GM21576 (cell line): ENCODE measurements around the gene HPSE2.
"Not testable (repeated sequence)": the region's sequence is repeated elsewhere in the genome, so short reads cannot be mapped to it uniquely, and the experiment has no call there.

Source experiments
- ATAC-seq: cut with Tn5 transposase; IDR thresholded peaks from one replicate; pipeline ENCODE4 v1.9.1; 2021; ENCODE audit warnings: mild to moderate bottlenecking, moderate library complexity; ENCODE audit not compliant: unreplicated experiment

HPSE2 gene

DNA sequence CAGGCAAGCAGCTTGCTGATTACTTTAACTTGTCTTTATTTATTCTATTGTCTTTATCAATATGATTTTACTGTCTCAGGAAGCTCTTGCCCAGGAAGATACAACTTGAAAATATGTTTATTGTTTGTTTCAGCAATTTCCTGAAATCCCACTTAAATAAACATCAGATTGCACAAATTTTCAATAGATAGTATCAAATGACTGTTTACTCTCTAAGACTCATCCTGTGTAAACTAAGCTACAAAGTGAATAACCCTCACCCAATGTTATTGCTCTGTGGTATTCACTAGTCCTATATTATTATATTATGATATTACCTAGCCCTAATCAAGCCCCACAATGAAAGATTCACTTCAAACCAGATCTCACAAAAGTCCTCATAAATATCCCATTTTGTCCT is 658.5 kb downstream of the HPSE2 start:
- no peak for ATAC-seq

DNA sequence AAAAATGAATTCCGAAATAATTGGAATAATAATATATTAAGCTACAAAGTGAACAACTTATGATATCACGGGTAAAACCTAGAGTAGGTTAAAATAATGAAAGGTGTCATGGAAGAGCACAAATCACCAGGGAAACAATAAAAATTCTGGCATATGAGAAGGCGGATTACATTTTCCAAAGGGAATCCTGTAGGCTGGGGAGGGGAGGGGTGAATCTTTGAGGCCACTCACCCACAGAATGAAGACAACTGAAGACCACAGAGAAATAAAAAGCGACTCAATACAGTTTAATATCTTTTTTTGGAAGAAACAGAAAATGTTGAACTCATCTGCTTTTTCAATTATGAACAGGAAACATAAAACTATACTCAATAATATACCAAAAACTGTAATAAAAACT is 659.6 kb downstream of the HPSE2 start:
- no peak for ATAC-seq

DNA sequence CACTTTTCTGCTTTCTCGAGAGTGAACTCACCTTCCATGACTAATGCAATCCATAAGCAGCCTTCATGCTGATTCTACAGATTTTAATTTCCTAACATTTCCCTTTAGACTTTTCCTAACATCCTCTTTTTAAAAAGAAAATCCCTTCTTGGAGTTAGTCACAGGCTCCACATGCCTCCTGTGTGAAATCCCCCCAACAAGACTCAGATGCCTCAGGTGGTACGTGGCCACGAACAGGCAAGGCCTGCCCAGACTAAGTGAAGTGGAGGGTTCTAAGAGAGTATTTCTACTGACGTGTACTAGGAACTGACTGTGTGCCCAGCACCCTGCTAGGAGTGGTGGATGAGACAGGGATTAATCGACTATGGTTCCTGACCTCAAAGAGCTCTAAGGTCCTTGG is 663.1 kb downstream of the HPSE2 start:
- ATAC-seq, result no peak

DNA sequence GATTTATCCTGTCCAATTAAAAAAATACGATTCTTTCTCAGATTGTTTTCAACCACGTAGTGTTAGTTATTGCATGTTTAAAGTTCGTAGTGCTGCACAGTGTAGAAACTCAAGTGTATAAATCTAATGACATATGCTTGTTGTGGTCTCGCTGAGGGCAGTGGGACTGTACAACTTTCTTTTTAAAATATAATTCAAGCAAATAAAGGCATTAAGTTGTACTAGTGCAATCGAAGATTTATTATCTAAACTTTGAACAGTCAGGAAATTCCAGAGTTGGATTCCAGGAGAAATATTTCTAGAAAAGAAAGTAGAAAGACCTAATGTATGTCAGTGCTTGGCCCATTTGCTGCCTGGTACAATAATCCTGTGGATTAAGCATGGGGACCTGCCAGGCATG is 664.8 kb downstream of the HPSE2 start:
- ATAC-seq, result no peak

DNA sequence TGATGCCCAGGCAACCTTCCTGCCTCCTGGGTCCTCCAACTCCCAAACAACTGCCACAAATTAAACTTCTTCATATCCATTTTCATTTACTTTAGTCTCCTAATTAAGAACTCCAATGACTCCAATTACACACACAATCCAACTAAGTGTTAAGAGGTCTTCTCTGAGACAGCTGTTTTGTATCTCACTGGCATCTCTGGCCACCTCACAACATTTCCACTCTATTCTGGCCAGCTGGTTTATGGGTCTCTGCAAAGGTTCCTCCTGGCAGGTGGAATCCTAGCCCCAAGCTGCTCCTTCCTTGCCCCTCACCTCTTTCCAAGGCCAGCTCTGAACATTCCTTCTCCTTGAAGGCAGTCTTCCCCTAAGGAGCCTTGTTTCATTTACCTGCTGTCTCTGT is 665.8 kb downstream of the HPSE2 start:
- ATAC-seq, result no peak

DNA sequence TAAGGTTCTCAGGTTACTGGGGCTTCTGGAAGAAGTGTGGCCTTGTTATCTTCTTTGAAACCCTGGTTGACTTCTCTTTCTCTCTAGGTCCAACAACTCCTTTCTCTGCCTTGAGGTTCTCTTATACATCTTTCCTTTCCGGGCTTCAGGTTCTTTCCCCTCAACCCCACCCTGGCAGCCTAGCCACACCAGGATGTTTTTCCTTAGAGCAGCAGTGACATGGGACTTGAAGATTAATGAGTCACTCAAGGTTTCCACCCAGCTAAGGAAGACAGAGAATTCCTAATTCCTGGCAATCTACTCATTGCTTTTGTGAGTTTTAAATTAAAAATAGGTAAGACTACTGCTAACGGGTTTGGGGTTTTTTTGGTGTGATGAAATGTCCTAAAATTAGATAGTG is 667.1 kb downstream of the HPSE2 start:
- no peak for ATAC-seq

DNA sequence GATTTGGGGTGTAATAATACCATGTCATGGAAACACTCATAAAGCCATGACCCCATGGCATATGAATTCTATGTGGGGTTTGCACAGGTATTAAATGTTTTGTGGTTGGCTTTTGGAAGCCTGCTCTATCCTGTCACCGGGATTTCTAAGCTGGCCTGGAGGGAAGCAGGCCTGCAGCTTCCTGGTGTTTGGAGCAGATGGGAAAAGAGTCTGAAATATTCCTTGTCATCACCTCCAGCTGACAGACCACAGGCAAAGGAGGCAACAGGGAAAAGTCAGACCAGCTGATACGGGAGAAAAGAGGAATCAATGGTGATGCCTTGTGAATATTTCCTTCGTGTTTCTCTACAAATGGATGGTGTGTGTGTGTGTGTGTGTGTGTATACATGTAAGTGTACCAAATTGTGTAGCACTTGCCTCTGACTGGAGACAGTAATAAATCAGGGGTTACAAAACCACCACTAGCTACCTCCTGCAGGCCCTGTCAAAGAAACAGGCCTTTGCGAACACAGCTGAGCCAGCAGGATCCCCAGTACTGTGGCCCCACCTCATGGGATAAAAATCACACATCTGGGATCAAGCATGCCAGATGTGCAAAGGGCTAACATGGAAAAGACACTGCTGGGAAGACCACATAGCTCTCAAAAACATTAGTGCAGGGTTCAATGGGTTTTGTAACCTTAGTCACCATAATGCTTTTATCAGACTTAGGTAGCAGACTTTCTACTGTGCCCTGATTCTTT is 668.1 kb downstream of the HPSE2 start:
- no peak for ATAC-seq

DNA sequence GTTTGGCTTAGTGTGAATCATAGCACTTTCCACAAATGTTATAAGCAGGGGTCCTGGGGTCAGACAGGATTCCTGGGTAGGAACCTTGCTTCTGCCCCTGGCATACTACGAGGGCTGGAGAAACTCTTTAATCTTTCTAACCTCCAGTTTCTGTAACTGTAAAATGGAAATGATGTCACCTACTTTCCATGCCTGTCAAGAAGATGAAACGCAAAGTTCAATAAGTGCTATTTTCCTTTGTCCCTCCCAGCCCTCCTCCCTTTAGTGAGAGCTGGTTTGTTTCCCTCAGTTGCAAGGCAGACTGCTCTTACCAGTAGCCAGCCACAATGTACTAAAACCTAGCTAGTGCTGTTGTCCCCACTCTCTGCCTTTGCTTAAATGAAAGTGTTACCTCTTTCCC is 671.8 kb downstream of the HPSE2 start:
- no peak for ATAC-seq

DNA sequence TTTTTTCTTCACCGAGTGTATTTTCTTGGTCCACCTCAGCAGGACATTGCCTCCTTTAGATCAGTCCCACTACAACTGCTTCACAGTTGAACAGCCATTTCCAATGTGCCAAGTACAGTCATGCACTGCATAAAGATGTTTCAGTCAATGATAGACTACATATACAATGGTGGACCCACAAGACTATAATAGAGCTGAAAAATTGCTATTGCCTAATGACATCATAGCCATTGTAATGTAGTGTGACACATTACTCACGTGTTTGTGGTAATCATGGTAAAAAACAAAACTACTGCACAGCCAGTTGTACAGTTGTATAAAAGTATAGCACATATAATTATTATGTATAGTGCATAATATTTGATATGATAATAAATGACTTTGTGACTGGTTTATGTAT is 675.1 kb downstream of the HPSE2 start:
- ATAC-seq, result no peak

DNA sequence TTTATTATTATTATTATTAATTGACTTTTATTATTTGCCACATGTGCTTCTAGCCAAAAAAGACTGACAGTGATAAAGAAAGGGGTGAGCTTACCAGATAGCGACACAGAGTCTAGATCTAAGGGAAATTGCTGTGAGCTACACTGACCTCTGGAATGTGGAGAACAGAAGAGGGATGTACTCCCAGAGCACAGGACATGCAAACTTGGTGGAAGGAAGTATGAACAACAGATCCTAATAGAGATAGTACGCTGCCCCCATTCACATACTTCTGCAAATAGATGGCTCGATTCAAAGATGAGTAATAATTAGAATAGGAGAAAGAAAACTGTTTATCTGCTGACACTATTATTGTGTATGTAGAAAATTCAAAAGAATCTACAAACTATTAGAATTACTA is 679.6 kb downstream of the HPSE2 start:
- ATAC-seq, result no peak

DNA sequence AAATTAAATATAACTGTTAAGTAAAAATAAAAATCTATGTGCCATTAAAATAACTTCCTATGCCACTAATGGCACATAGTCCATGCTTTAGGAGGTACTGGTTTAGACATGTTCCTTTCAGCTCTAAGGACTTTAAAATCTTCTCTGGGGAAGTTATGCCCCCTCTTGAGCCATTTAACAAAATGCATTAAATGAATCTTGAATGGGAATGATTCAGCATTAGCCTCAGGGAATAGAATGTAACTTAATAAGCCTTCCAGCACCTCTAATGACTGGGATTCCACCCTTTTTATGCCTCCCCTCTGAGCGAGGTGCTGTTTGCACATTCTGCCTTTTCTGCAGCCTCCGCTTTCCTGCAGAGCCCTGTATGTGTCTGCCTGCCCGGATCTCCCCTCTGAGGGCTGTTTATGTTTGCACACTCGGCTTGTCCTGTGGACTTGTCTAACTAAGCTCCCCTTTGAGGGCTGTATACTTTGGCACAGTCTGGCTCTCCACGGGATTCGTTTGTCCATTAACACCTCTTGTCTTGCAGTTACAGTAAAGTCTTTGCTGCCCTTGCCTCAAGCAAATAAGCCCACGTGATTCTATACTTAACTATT is 680.5 kb downstream of the HPSE2 start:
- no peak for ATAC-seq

DNA sequence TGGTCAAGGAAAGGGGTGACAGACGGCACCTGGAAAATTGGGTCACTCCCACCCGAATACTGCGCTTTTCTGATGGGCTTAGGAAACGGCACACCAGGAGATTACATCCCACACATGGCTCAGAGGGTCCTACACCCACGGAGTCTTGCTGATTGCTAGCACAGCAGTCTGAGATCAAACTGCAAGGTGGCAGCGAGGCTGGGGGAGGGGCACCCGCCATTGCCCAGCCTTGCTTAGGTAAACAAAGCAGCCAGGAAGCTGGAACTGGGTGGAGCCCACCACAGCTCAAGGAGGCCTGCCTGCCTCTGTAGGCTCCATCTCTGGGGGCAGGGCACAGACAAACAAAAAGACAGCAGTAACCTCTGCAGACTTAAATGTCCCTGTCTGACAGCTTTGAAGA is 694.1 kb downstream of the HPSE2 start:
- not testable (repeated sequence) for ATAC-seq

DNA sequence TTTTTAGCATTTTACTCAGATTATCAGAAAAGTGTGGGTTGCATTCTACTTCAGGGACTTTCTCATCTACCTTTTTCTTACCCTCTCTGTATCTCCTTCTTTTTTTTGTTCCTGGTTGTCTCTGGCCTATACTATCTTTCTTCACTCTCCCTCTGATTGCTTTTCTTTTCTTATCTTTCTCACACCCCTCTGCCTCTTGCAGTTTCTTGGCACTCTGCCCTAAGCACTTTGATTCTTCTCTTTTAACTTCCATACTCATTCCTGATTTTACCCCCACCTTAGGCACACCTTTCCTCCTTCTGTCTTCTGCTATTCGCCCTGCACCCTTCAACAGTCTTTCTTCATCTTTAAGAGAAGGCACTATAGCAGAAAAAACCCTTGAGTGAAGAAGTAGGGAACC is 696.1 kb downstream of the HPSE2 start:
- ATAC-seq, result no peak

DNA sequence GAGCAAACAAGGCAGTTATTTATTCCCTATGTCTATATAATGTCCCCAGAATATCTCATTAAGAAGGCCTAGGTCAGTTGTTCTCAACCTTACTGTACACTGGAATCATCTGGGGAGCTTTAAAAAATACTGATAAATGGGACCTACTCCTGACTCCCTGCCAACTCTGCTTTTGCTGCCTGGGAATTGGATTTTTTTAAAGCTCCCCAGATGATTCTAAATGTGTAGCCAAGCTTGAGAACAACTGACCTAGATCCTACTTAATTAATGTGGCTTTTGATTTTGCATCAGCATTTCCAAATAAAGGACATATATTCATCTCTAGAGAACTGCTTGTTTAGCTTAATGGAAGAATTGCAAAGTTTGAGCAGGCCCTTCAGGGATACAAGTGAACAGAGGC is 697.2 kb downstream of the HPSE2 start:
- ATAC-seq, result no peak

DNA sequence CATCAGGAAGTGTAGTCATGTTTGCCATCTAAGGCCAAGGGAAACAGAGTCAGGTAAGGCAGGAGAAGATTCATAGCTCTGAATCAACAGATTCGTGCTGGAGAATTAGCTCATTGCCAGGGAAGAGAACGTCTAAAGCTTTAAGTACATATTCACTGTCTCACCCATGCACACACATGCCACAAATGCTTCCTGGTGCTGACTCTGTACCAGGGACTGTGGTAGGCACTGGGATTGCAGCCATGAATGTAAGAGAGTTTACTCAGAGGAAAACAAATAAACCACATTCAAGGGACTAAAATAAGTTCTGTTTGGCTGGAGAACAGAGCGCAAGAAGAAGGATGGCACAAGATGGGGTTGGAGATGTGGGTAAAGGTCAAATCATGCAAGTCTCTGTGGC is 699.1 kb downstream of the HPSE2 start:
- ATAC-seq, result no peak

DNA sequence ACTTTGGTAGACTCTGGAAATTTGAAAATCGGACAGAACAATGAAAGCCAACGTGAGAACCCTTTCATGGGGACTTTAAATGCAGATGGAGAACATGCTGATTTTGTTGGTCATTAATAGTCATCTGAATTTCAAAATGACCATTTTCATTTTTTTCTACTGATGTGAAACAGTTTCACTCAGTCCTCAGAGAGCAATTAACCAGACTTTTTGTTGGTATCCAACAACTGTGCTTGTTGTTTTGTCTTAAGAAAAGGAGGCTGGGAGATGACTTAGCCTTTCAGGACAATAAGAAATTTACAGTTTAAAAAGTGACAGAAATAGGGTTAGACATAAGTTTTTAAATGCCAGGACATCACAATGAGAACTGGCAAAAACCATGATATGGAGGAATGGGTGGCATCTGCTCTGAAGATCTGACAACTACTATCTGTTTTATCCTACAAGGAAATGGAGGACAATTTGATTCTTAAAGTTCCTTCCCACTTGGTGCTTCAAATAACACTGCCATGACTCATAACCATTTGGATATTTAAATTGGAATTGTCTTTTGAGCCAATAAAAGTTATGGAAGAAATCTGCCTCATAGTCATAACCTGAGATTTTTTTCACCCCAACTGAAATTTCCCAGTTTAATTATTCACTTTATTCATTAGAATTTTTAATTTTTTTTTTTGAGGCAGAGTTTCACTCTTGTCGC is 701.8 kb downstream of the HPSE2 start:
- no peak for ATAC-seq

DNA sequence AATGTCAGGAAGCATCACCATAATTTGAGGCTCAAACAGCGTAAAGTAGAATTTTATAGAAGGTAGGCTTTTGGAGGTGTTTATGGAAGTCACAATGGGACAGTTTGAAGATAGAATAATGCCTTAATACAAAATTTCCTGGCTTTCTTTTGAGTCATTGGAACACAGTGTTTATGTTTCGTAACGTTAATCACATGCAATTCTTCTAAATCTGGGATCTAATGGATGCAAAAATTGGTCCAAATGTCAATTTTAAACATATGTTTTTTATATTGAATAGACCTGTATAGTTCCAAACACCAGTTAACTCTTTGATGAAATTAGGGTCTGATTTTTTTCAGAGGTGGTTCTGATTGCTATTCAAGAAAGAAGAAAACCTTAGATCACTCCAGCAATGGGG is 702.4 kb downstream of the HPSE2 start:
- ATAC-seq, result no peak

DNA sequence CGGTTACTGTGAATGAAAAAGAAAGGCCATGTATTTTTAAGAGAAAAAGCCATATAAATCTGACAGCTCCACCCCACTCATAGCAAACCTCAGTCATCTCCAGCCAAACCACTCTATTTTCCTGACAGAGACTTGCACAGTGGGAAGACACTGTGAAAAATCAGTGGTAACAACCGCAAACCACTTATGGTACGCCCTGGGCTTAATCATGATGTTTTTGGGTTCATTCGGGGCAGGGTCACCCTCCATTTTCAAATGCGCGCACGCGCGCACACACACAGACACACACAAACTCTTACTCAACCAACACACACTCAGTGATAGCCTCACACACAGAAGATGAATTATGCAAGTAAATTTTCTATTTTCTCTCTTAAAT is 706.9 kb downstream of the HPSE2 start:
- no peak for ATAC-seq

DNA sequence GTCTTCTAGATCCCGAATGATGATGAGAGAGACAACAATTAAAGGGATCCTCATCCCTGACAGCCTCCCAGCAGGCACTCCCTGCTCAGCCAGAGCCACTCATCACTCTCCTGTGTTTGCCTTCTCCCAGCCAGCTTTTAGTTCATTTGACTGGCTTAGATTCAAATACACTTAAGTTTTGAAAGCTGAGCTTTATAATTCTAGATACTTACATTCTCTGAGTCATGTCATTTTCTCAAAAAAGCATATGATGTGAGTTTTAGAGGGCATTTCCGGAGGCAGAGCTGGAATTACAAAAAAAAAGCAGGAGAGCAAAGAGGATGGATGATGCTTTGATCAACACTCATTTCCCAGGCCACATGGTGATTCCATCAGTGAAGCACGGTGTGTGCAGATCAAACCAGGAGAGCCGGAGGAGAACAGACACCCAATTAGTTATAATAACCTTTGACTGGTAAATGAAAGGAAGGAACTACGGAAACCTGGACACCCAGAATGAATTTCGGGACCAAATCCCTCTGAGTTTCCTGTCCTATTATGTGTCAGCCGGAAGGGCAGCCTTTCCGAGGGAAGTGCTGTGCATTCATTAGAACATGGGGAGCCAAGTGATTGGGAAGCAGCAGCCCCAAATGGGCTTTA is 707.4 kb downstream of the HPSE2 start:
- ATAC-seq, result no peak

DNA sequence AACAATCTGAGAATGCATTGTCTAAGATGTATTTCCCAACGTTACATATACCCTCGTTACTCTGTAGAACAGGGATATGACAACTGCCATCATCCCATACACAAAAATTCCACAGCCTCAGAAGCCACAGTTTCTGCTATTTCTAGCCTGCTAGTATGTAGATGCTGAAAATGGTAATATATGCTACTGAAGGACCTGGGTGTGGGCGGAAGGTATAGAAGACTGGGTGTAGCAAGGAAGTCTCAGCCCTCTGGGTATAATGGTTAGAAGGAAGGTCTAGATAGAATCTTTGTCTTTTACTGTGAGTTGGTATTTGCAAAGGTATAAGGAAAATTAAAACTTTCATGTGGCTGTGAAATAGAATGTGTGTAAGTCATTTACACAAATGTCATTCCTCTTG is 709.7 kb downstream of the HPSE2 start:
- no peak for ATAC-seq

DNA sequence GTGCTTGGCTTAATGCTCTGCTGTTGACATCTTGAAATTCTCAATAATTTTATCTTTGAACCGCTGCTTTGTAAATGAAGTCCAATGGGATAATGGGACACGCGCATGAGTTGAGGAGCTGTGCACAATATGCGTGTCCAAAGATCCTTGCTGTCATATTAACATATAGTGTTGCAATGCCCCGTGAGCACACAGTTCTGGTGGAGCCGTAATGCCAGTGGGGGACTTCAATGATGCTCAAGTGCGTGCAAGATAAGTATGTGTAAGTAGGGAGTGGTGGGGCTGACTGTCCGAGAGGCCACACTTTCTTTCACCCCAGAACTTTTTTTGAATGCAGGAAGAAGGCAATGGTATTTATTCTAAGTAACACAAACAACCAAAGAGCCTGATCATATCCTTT is 711.5 kb downstream of the HPSE2 start:
- ATAC-seq, result no peak

DNA sequence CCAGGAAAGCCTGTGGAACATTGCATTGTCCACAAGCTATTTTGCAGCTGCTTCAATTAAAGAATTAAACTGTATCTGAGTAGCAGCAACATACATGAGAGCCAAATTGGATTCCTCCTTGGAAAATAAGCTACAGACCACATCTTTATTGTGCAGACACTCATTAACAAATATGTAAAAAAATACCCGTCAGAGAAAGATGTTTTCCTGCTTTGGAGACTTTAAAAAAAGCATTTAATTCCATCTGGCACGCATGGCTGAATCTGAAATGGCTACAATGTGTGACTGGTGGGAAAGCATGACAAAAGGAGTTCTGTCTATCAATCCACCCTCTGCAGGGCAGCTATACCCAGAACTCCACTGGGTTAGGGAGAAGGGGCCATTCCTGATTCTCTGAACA is 715.8 kb downstream of the HPSE2 start:
- ATAC-seq, result no peak
